Adrenal gland (tissue), 5 donors: ENCODE results near the gene SSH2.

Experiments used
- CTCF ChIP-seq, 6 experiments: fragments of 450-650 bp in 4 of 6; fragments of 200-600 bp in 2 of 6; sonication (generic) in 1 of 6; IDR thresholded peaks; 1 replicate in 5 of 6; 2 replicates in 1 of 6; pipeline versions ENCODE4 v1.5.1 to v1.8.0; 2016 to 2021; ENCODE audit warnings: antibody characterized with exemption in 6 of 6, mild to moderate bottlenecking in 2 of 6, moderate library complexity in 1 of 6
- POLR2A ChIP-seq, 2 donors: fragments of 450-650 bp; IDR thresholded peaks; one replicate each; pipeline ENCODE4 v1.6.1; 2017; ENCODE audit warnings: antibody characterized with exemption in 2 of 2, mild to moderate bottlenecking in 2 of 2, moderate library complexity in 1 of 2
- donor health status: DM: no; HTN: no; CAD: no.

- TF ChIP-seq CTCF (IDR thresholded peaks at IDR 0.05) (no peak), POLR2A (IDR thresholded peaks at IDR 0.05) (no peak)
Observed at GRCh38 chr17:29594519-29595090, 335.4 kb downstream of the SSH2 start.
